ENCODE data around the gene TMEM52B.

GRCh38 chr12:10214895-10215267 is 36.0 kb downstream of the TMEM52B start:
- TF ChIP-seq, protein P1, sequence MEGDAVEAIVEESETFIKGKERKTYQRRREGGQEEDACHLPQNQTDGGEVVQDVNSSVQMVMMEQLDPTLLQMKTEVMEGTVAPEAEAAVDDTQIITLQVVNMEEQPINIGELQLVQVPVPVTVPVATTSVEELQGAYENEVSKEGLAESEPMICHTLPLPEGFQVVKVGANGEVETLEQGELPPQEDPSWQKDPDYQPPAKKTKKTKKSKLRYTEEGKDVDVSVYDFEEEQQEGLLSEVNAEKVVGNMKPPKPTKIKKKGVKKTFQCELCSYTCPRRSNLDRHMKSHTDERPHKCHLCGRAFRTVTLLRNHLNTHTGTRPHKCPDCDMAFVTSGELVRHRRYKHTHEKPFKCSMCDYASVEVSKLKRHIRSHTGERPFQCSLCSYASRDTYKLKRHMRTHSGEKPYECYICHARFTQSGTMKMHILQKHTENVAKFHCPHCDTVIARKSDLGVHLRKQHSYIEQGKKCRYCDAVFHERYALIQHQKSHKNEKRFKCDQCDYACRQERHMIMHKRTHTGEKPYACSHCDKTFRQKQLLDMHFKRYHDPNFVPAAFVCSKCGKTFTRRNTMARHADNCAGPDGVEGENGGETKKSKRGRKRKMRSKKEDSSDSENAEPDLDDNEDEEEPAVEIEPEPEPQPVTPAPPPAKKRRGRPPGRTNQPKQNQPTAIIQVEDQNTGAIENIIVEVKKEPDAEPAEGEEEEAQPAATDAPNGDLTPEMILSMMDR (IDR thresholded peaks at IDR 0.05): no peak
- no peak for TF ChIP-seq POLR2A (IDR thresholded peaks at IDR 0.05)
